Sigmoid colon (tissue), 4 donors: ENCODE data around the gene ZNF133.

ENCODE experiments used
- EP300 ChIP-seq, 4 donors: sonication (generic); formaldehyde crosslinking; IDR thresholded peaks; one replicate each; pipeline ENCODE4 v1.6.1; 2017; ENCODE audit warnings: antibody characterized with exemption in 4 of 4
- POLR2A ChIP-seq, 2 donors: fragments of 450-650 bp; IDR thresholded peaks; one replicate each; pipeline ENCODE4 v1.6.1; 2016; ENCODE audit warnings: antibody characterized with exemption in 2 of 2, mild to moderate bottlenecking in 2 of 2, moderate library complexity in 2 of 2
- TF ChIP-seq, protein P1 (sequence below), 4 experiments: fragments of 450-650 bp in 3 of 4; fragments of 200-600 bp in 1 of 4; IDR thresholded peaks; one replicate each; pipeline ENCODE4 v1.5.1; 2016 to 2019; ENCODE audit warnings: antibody characterized with exemption in 4 of 4, mild to moderate bottlenecking in 3 of 4, moderate library complexity in 2 of 4

DNA sequence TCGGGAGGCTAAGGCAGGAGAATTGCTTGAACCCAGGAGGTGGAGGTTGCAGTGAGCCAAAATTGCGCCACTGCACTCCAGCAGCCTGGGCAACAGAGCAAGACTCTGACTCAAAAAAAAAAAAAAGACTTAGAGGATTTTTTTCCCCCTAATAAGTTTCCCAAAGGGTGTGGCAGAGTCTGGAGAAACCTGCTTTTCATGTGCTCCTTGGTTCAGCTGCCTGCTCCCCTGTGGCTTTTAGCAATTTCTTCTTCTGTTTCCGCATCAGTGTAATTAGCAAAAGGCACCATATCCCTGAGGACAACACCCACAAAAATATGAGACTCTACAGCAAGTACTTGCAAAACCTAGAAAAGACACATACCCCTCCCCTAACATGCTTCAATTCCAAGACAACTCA lies 28.6 kb upstream of the ZNF133 start:
- TF ChIP-seq, protein P1, sequence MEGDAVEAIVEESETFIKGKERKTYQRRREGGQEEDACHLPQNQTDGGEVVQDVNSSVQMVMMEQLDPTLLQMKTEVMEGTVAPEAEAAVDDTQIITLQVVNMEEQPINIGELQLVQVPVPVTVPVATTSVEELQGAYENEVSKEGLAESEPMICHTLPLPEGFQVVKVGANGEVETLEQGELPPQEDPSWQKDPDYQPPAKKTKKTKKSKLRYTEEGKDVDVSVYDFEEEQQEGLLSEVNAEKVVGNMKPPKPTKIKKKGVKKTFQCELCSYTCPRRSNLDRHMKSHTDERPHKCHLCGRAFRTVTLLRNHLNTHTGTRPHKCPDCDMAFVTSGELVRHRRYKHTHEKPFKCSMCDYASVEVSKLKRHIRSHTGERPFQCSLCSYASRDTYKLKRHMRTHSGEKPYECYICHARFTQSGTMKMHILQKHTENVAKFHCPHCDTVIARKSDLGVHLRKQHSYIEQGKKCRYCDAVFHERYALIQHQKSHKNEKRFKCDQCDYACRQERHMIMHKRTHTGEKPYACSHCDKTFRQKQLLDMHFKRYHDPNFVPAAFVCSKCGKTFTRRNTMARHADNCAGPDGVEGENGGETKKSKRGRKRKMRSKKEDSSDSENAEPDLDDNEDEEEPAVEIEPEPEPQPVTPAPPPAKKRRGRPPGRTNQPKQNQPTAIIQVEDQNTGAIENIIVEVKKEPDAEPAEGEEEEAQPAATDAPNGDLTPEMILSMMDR (IDR thresholded peaks at IDR 0.05): no peak
- TF ChIP-seq POLR2A (IDR thresholded peaks at IDR 0.05) (no peak), EP300 (IDR thresholded peaks at IDR 0.05) (no peak)
